Neural crest cell (in vitro differentiated cells): ENCODE data around the gene ISM2. TPM values are rescaled to one million over a fixed set of nuclear protein-coding genes. Genes with fewer than 3 reads are reported as not detected.
"Not testable (repeated sequence)": the region's sequence is repeated elsewhere in the genome, so short reads cannot be mapped to it uniquely, and the experiment has no call there.

Source experiments
- DNase-seq: peaks from one replicate; pipeline ENCODE4 v3.0.0; 2021; ENCODE audit warnings: low read depth, mixed read lengths, low spot score
- H3K27ac Mint-ChIP-seq: one replicate; pipeline ENCODE4 v1.8.0; 2021; ENCODE audit warnings: mild to moderate bottlenecking, mixed read lengths; ENCODE audit not compliant: unreplicated experiment
- H3K27me3 Mint-ChIP-seq: 2 replicates; pipeline ENCODE4 v1.8.0; 2021; ENCODE audit warnings: low read depth, mild to moderate bottlenecking, mixed read lengths
- H3K36me3 Mint-ChIP-seq: 2 replicates; pipeline ENCODE4 v1.8.0; 2021; ENCODE audit warnings: low read depth, mild to moderate bottlenecking, mixed read lengths
- H3K4me1 Mint-ChIP-seq: 2 replicates; pipeline ENCODE4 v1.8.0; 2021; ENCODE audit warnings: mixed read lengths
- H3K4me3 Mint-ChIP-seq: one replicate; pipeline ENCODE4 v1.8.0; 2021; ENCODE audit warnings: mild to moderate bottlenecking, mixed read lengths
- H3K9me3 Mint-ChIP-seq: 2 replicates; pipeline ENCODE4 v1.8.0; 2021; ENCODE audit warnings: mixed read lengths
- CTCF ChIP-seq: fragments of 200-600 bp; sonication (generic); conservative IDR thresholded peaks from 2 replicates; pipeline ENCODE4 v1.5.0; 2021; ENCODE audit warnings: antibody characterized with exemption, mild to moderate bottlenecking
- total RNA-seq: library from RNA; stranded (reverse); gene quantifications from 2 replicates; pipeline ENCODE4 v1.2.1, GENCODE V29; 2021

ISM2 gene
- total RNA-seq, 1 donor from 2014 or later = not detected

GRCh38 chr14:77543240-77543551 is 44.6 kb upstream of the ISM2 start:
- Mint-ChIP-seq H3K27me3 (no peaks in the 10 kb centered on the region), H3K36me3 (peaks cover 4% of the 10 kb centered on the region), H3K9me3 (no peaks in the 10 kb centered on the region), H3K4me3 (no peak overlapping the region), H3K27ac (no peak overlapping the region), H3K4me1 (peaks cover 25% of the 10 kb centered on the region)
- DNase-seq = no peak
- no peak for TF ChIP-seq CTCF

GRCh38 chr14:77542421-77543239 is 44.0 kb upstream of the ISM2 start:
- Mint-ChIP-seq H3K27ac (peak overlapping the region; percentile 1), H3K27me3 (no peaks in the 10 kb centered on the region)

GRCh38 chr14:77541905-77542304 is 43.3 kb upstream of the ISM2 start:
- peaks cover 25% of the 10 kb centered on the region for H3K4me1 Mint-ChIP-seq
- no peaks in the 10 kb centered on the region for H3K27me3 Mint-ChIP-seq
- no peaks in the 10 kb centered on the region for H3K9me3 Mint-ChIP-seq
- no peak for DNase-seq
- H3K27ac Mint-ChIP-seq = peak overlapping the region; percentile 85
- no peak for TF ChIP-seq CTCF
- peaks cover 4% of the 10 kb centered on the region for H3K36me3 Mint-ChIP-seq
- H3K4me3 Mint-ChIP-seq = no peak overlapping the region

More at GRCh38 chr14:77542421-77543239, 44.0 kb upstream of the ISM2 start:
- Mint-ChIP-seq H3K9me3 (no peaks in the 10 kb centered on the region), H3K4me1 (peaks cover 25% of the 10 kb centered on the region), H3K36me3 (peaks cover 4% of the 10 kb centered on the region), H3K4me3 (no peak overlapping the region)
- DNase-seq = no peak
- TF ChIP-seq CTCF = no peak

- not testable (repeated sequence) for H3K9me3 Mint-ChIP-seq, H3K27ac Mint-ChIP-seq, H3K4me3 Mint-ChIP-seq, DNase-seq, H3K36me3 Mint-ChIP-seq, H3K27me3 Mint-ChIP-seq, H3K4me1 Mint-ChIP-seq
Observed at GRCh38 chr14:77536951-77537350, 38.3 kb upstream of the ISM2 start.

GRCh38 chr14:77531071-77531470 is 32.5 kb upstream of the ISM2 start:
- no peak for DNase-seq
- Mint-ChIP-seq H3K4me1 (no peaks in the 10 kb centered on the region), H3K9me3 (peaks cover 2% of the 10 kb centered on the region), H3K4me3 (no peak overlapping the region), H3K27me3 (no peaks in the 10 kb centered on the region), H3K36me3 (peaks cover 6% of the 10 kb centered on the region), H3K27ac (no peak overlapping the region)
- TF ChIP-seq CTCF = no peak

GRCh38 chr14:77529963-77530362 is 31.3 kb upstream of the ISM2 start:
- Mint-ChIP-seq H3K9me3 (peaks cover 2% of the 10 kb centered on the region), H3K36me3 (peaks cover 6% of the 10 kb centered on the region), H3K27ac (no peak overlapping the region), H3K4me1 (no peaks in the 10 kb centered on the region), H3K4me3 (no peak overlapping the region), H3K27me3 (no peaks in the 10 kb centered on the region)
- DNase-seq = no peak
- TF ChIP-seq CTCF = no peak
